T-helper 1 cell treated with Interleukin-12 subunit alpha and Interleukin-12 subunit beta and Interleukin-4 antibody, amounts not matched to agents 30 μg/mL and 1 μg/mL, for 36 hours (primary cell): ENCODE results near the gene FOXO1.

Source experiments
- H3K27ac Mint-ChIP-seq: one replicate; pipeline ENCODE4 v1.8.0; 2021; ENCODE audit warnings: mild to moderate bottlenecking, mixed read lengths
- H3K27me3 Mint-ChIP-seq: one replicate; pipeline ENCODE4 v1.8.0; 2021; ENCODE audit warnings: low read depth, mixed read lengths
- H3K36me3 Mint-ChIP-seq: one replicate; pipeline ENCODE4 v1.8.0; 2021; ENCODE audit warnings: low read depth, mixed read lengths
- H3K4me1 Mint-ChIP-seq: one replicate; pipeline ENCODE4 v1.8.0; 2021; ENCODE audit warnings: low read depth, mixed read lengths
- H3K4me3 Mint-ChIP-seq: one replicate; pipeline ENCODE4 v1.8.0; 2021; ENCODE audit warnings: mild to moderate bottlenecking, moderate library complexity, mixed read lengths
- H3K9me3 Mint-ChIP-seq: one replicate; pipeline ENCODE4 v1.8.0; 2021; ENCODE audit warnings: mixed read lengths

FOXO1 gene

DNA sequence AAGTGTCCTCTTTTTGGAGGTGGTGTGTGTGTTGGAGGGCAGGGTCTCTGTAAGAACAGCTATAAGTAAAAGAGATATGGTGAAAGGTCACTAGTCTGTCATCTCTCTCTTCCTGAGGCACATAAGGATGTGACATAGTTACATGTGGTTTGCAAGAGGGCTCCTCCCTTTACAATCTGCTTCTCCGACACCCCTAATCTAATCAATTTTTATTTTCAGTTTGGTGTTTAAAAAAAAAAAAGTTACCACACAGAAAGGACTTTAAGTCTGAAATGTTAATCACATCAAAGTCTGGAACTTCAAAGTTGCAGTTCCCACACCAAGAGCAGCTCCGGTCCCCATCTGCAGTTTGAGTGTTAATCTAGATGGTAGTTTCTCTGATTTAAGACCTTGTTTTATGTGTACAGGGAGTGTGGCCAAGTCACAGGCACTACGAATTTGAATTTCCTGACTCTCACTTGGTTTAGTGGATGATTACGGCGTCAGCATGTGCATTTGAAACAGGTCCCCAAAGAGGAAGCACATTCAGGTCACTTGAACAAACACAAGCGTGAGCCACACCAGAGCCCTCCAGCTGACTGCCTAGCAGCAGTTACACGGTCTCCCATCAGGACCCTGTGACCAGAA is 53.1 kb downstream of the FOXO1 start:
- H3K4me1 Mint-ChIP-seq, result peaks cover 67% of the 10 kb centered on the region
- H3K27ac Mint-ChIP-seq, result peak overlapping the region; percentile 98
- peaks cover 17% of the 10 kb centered on the region for H3K36me3 Mint-ChIP-seq
- peak overlapping the region; percentile 83 for H3K4me3 Mint-ChIP-seq
- H3K9me3 Mint-ChIP-seq, result no peaks in the 10 kb centered on the region
- no peaks in the 10 kb centered on the region for H3K27me3 Mint-ChIP-seq

DNA sequence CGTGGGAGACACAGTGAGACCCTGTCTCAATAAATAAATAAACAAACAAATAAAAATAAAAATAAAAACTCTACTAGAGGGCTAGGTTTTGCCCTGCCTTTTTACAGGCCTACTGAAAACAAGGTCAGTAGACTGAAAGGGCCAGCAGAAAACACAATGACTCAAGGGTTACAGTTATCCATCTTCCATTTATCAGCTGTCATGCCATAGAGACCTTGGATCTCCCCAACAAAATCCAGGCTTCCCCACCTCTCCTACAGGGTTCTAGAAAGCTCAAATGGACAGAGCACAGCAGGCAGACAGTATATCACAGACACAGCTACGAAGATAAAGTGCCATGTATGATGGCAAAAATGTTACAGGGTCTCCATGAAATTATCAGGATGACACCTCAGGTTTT is 54.4 kb downstream of the FOXO1 start:
- H3K4me1 Mint-ChIP-seq, result peaks cover 71% of the 10 kb centered on the region
- peaks cover 6% of the 10 kb centered on the region for H3K9me3 Mint-ChIP-seq
- H3K36me3 Mint-ChIP-seq, result peaks cover 20% of the 10 kb centered on the region
- H3K4me3 Mint-ChIP-seq, result peak overlapping the region; percentile 55
- H3K27me3 Mint-ChIP-seq, result no peaks in the 10 kb centered on the region
- H3K27ac Mint-ChIP-seq, result peak overlapping the region; percentile 98

DNA sequence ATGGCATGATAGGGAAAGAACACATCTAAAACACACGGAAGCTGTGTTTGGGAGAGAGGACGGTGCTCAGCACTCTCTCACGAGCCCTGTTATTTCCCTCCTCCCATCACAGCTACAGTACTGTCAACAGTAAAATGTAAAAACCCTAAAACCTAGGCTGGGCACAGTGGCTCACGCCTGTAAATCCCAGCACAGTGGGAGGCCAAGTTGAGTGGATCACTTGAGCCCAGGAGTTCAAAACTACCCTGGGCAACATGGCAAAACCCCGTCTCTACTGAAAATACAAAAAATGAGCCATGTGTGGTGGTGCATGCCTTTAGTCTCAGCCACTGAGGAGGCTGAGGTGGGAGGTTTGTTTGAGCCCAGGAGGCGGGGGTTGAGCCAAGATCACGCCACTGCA is 54.8 kb downstream of the FOXO1 start:
- Mint-ChIP-seq H3K36me3 (peaks cover 21% of the 10 kb centered on the region), H3K4me3 (no peak overlapping the region), H3K9me3 (peaks cover 6% of the 10 kb centered on the region), H3K27me3 (no peaks in the 10 kb centered on the region), H3K4me1 (peaks cover 75% of the 10 kb centered on the region), H3K27ac (peak overlapping the region; percentile 98)

DNA sequence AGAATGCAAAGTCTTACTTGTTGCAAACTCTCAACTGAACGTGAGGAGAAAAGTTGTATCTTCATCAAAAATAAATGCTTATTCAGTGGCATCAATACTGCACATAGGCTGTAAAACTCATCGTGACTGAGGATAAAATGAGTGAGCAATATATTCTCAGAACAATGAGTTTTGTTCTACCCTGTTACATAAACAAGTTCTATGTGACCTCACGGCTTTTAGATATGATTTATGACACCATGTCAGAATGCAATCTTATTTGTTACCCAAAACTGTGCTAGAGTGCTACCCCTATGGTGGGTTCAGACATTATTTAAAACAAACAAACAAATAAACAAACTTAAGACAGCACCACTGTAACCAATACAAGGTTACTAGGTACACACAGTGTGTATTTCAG is 55.4 kb downstream of the FOXO1 start:
- H3K27me3 Mint-ChIP-seq, result no peaks in the 10 kb centered on the region
- H3K36me3 Mint-ChIP-seq, result peaks cover 19% of the 10 kb centered on the region
- peaks cover 6% of the 10 kb centered on the region for H3K9me3 Mint-ChIP-seq
- H3K27ac Mint-ChIP-seq, result peak overlapping the region; percentile 16
- H3K4me1 Mint-ChIP-seq, result peaks cover 71% of the 10 kb centered on the region
- H3K4me3 Mint-ChIP-seq, result no peak overlapping the region

DNA sequence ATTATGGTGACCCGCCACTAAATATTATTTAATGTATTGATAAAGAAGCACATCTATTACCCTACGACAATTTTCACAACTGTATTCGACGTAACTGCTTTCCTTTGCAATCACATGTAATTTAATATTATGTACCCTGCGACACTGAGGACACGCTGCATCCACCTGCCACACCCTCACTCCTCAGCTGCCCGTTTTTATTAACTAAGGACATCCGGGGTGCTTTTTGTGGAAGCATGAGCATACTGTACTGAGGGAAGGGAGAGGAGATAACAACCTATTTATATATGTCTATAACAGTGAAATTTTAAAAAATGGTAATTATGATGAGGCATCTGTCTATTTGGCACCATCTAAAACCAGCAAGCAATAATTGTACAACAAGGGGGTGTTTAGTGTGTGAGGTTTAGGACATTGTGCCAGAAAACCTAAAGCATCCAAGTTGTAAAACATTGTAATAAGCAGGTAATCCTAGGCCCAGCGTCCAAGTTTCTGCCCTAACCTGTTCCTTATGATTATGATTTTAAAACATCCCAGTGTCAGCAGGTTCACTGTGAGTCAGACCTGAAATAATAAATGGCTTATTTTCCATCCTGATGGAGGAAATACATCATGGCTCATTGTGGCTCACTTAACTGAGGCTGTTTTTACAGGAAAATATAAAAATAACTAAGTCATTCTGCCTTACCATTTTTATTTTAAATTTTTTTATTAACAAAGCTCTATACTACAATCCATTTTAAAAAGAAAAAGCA is 56.3 kb downstream of the FOXO1 start:
- Mint-ChIP-seq H3K27me3 (no peaks in the 10 kb centered on the region), H3K9me3 (peaks cover 6% of the 10 kb centered on the region), H3K4me1 (peaks cover 69% of the 10 kb centered on the region), H3K27ac (no peak overlapping the region), H3K4me3 (no peak overlapping the region), H3K36me3 (peaks cover 16% of the 10 kb centered on the region)

DNA sequence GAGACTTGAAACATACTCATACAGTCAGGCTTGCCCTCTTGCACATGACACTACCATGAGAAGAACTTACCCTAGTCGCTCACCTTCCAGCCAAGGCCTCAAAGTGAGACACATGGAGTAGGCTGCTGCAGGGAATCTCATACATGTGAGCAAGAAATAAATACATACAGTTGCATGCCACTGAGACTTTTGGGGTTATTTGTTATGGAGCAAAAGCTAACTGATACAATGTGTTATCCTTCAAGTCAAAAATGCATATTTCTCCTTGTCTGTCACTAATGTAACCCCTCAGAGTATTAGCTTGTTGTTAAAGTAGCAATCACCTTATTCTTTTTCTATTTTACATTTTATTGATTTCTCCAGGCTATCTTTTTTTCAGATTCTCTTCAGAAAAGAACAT is 58.1 kb downstream of the FOXO1 start:
- H3K36me3 Mint-ChIP-seq, result peaks cover 15% of the 10 kb centered on the region
- H3K9me3 Mint-ChIP-seq, result peaks cover 6% of the 10 kb centered on the region
- H3K27me3 Mint-ChIP-seq, result no peaks in the 10 kb centered on the region
- no peak overlapping the region for H3K27ac Mint-ChIP-seq
- H3K4me1 Mint-ChIP-seq, result peaks cover 59% of the 10 kb centered on the region
- no peak overlapping the region for H3K4me3 Mint-ChIP-seq

DNA sequence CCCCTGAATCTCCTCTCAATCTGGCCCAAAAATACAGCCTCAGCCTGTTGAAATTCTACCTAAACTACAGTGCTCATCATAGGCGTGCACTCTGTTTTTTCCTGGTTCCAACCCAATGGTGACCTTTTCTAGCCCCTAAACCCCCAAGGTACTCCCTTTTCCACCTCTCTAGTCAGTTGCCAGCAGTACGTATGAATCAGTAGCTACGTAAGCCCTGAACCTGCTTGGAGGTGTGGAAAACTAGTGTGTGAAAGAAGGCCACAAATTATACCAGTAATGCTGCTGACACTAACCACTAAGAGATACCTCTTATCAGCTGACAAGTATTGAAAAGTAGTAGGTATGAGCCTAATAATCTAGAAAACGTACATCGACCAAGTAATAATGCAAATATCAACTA is 60.9 kb downstream of the FOXO1 start:
- peak overlapping the region; percentile 5 for H3K27ac Mint-ChIP-seq
- H3K4me3 Mint-ChIP-seq, result no peak overlapping the region
- peaks cover 16% of the 10 kb centered on the region for H3K36me3 Mint-ChIP-seq

DNA sequence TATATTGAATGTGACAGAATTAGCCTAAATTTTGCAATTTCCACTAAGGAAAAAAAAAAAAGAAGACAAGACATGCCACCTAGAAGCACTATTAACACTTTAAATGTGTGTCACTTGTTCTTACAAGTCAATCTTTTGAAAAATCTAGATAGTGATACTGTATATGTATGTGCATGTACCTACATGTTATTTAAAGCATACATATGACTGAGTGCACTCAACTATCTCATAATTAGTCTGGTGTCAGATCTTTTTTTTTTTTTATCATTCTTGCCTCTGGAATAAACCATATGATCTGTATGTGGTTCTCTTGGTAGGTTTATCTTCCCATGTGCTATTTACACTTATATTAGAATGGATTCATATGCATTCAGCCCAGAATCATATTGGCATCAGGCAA is 62.3 kb downstream of the FOXO1 start:
- Mint-ChIP-seq H3K9me3 (peaks cover 6% of the 10 kb centered on the region), H3K4me3 (no peak overlapping the region), H3K27ac (no peak overlapping the region)

More for the DNA sequence above, 60.9 kb downstream of the FOXO1 start:
- Mint-ChIP-seq H3K27me3 (no peaks in the 10 kb centered on the region), H3K9me3 (peaks cover 6% of the 10 kb centered on the region), H3K4me1 (peaks cover 47% of the 10 kb centered on the region)

DNA sequence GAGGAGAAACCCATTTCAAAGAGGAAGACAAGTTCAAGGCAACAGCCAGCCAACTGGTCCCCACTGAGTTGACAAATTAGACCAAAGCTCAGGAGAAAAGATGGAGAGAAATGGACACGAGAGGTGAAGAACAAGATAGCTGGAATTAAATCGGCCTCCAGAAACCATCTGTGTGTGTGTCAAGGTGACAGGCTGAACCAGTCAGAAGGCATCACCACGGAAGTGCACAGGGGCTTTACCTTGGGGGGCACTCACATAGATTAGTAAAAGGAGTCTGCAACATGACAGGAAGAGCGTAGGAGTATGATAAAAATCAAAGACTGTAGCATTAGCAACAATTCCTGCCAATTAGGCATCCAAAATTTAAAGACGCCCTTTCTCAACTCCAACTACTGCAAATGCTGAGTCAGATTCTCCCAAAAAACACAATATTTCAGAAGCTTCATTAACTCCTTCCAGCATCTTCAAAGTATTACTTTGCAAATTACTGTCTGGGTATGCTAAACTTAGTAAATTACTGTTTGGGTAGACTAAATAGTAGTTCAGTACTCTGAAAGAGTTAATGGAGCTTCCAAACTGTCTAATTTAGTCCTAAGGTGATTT is 66.2 kb downstream of the FOXO1 start:
- H3K36me3 Mint-ChIP-seq, result peaks cover 11% of the 10 kb centered on the region
- no peaks in the 10 kb centered on the region for H3K9me3 Mint-ChIP-seq
- H3K4me3 Mint-ChIP-seq, result peak overlapping the region; percentile 10
- H3K27me3 Mint-ChIP-seq, result no peaks in the 10 kb centered on the region
- H3K27ac Mint-ChIP-seq, result no peak overlapping the region
- peaks cover 58% of the 10 kb centered on the region for H3K4me1 Mint-ChIP-seq

More for the DNA sequence above, 62.3 kb downstream of the FOXO1 start:
- H3K36me3 Mint-ChIP-seq, result peaks cover 20% of the 10 kb centered on the region
- H3K27me3 Mint-ChIP-seq, result no peaks in the 10 kb centered on the region
- H3K4me1 Mint-ChIP-seq, result peaks cover 54% of the 10 kb centered on the region

DNA sequence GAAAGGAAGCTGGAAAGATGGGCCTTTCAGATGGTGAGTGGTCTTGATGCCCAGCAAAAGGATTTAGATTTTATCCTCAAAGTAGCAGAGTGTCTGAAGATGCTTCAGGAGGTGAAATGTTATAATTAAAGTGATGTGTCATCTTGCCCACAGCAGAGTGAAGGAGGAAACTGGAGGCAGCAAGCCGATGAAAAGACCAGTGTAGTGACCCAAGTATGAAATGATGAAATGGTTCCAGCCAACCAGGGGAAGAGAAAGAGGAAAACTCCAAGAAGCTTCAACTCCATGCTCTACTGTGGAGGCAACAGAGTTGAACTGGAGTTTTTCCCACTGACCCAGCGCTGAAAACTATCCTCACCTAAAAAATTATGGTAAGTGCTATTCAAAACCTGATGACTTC is 66.7 kb downstream of the FOXO1 start:
- Mint-ChIP-seq H3K4me1 (peaks cover 57% of the 10 kb centered on the region), H3K27ac (peak overlapping the region; percentile 46), H3K9me3 (no peaks in the 10 kb centered on the region), H3K36me3 (peaks cover 11% of the 10 kb centered on the region), H3K27me3 (no peaks in the 10 kb centered on the region), H3K4me3 (peak overlapping the region; percentile 10)

DNA sequence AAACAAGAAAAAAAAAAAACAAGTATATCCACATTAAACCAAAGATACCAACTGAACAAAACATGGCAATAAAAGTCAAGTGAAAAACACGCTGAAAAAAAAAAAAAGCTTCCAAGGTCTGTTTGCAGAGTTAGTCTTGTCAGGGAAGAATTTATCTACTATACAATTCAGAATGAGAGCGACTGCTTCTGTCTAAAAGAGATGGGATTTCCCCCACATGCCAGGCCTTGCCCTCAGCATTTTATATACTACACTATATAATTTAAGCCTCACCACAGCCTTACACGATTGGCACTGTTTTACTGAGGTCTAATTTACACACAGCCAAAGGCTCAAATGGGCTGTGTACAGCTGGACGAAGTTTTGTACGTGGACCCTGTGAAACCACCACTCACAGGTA is 67.3 kb downstream of the FOXO1 start:
- Mint-ChIP-seq H3K9me3 (no peaks in the 10 kb centered on the region), H3K36me3 (peaks cover 11% of the 10 kb centered on the region), H3K4me1 (peaks cover 52% of the 10 kb centered on the region), H3K27ac (no peak overlapping the region), H3K27me3 (no peaks in the 10 kb centered on the region), H3K4me3 (no peak overlapping the region)

DNA sequence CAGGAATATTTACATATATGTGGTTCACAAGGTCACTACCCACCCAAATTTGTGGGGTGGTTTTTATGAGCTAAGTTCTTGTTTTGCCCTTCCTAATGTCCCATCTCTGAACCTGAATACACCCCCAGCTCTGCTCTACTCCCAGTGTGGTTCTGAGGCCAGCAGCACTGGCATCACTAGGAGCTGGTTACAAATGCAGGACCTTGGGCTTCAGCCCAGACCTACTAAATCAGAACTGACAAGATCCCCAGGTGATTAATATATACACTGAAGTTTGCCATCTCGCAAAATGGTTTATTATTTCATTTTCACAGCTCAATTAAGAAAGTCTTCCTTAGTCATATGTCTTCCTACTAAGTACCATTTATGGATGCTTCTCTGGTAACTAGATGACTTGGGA is 67.9 kb downstream of the FOXO1 start:
- Mint-ChIP-seq H3K9me3 (no peaks in the 10 kb centered on the region), H3K4me1 (peaks cover 52% of the 10 kb centered on the region), H3K36me3 (peaks cover 11% of the 10 kb centered on the region), H3K27me3 (no peaks in the 10 kb centered on the region), H3K4me3 (no peak overlapping the region), H3K27ac (no peak overlapping the region)

DNA sequence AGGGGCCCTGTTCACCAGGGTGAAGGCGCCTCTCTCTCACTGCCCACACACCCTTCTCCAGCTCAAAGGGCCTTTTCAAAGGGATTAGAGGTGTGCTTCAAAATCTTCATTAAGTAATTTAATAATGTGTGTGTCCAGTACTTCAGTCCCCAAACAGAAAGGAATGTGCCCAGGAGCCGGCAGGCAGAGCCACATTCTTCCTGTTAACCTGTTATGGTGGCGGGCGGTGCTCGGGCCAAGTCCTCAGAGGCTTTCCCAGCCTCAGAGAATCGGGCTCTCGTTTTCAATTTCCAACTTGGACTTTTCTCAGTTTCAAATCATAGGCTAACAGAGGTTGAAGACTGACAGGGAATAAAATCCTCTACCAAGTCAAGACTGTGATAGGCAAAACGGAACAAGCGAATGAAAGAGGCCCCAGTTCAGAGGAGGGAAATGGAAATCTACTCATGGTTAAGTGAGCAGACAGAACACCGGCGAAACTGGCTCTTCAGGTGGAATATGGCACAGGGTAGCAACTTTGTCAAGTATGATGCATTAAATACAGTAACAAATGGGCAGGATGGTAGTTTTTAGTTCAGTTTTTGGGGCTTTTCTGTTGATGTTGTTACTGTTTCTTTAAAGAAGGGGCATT is 68.6 kb downstream of the FOXO1 start:
- no peak overlapping the region for H3K4me3 Mint-ChIP-seq
- peaks cover 11% of the 10 kb centered on the region for H3K36me3 Mint-ChIP-seq
- peaks cover 51% of the 10 kb centered on the region for H3K4me1 Mint-ChIP-seq
- H3K27ac Mint-ChIP-seq, result no peak overlapping the region
- H3K27me3 Mint-ChIP-seq, result no peaks in the 10 kb centered on the region
- no peaks in the 10 kb centered on the region for H3K9me3 Mint-ChIP-seq

DNA sequence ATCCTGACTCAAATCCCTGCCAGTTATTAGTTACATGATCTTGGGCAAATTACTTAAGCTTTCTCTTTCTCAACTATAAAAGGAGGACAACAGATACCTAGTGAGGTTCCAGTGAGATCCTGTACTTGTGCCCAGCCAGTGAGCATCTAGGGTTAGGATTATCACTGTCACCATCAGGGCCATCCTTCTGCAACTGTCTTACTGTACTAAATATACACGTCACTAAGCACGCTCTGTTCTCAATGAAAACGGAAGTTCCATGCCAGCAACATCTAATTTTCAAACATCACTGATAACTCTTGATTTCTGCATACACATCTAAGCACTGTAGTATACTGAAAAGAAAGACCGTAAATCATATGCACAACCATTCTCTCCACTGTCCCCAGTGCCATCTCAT is 70.0 kb downstream of the FOXO1 start:
- Mint-ChIP-seq H3K36me3 (peaks cover 6% of the 10 kb centered on the region), H3K27ac (peak overlapping the region; percentile 45), H3K4me1 (peaks cover 52% of the 10 kb centered on the region)

More for the DNA sequence above, 70.0 kb downstream of the FOXO1 start:
- Mint-ChIP-seq H3K9me3 (no peaks in the 10 kb centered on the region), H3K27me3 (no peaks in the 10 kb centered on the region), H3K4me3 (no peak overlapping the region)
